Measurements from ENCODE around the gene IL36B.

- TF ChIP-seq POLR2AphosphoS5 (IDR thresholded peaks at IDR 0.05; ENCODE audit: low read depth, low read length) (no peak), POLR2A (IDR thresholded peaks at IDR 0.05; ENCODE audit: low read depth, low read length) (no peak)
Measured at GRCh38 chr2:113013336-113013661, 39.4 kb downstream of the IL36B start.
